K562 (cell line): ENCODE results near the gene IPO8. TPM values are rescaled to one million over a fixed set of nuclear protein-coding genes. Genes with fewer than 3 reads are reported as not detected.

Source experiments
- ATAC-seq: fragments of 200-7000 bp; cut with Tn5 transposase; 3 replicates; pipeline ENCODE4 v1.9.1; 2020; ENCODE audit warnings: moderate library complexity
- BruUV-seq: library from RNA; stranded (reverse); fragments of 400-500 nt; replicated peaks from 2 replicates; lab custom pipeline; 2021; lab: Mats Ljungman, UMichigan
- CTCF ChIA-PET: fragments of 300-600 bp; formaldehyde crosslinking; extraction: SDS; loops from one replicate; lab custom pipeline; 2021; ENCODE audit warnings: low intra/inter-chr PET ratio; lab: Yijun Ruan, JAX
- POLR2A ChIA-PET: fragments of 300-600, 350-650 bp; sonication (Branson Sonifier 250); formaldehyde crosslinking; extraction: SDS; loops from one replicate; lab custom pipeline; 2021; ENCODE audit warnings: antibody characterized with exemption, inconsistent platforms; lab: Yijun Ruan, JAX
- DNase-seq, 4 experiments: peaks; one replicate each; pipeline versions ENCODE4 v3.0.0 to v3.0.0-alpha.2; 2011 to 2018; ENCODE audit warnings: low spot score in 3 of 4, mixed read lengths in 3 of 4; ENCODE audit errors: extremely low read depth in 1 of 4
- FAIRE-seq: peaks from 2 replicates; lab custom pipeline; 2011; peaks lifted over from hg19 to GRCh38; lab: Jason Lieb, UNC
- H2AFZ ChIP-seq: 2 replicates; pipeline ENCODE4 v1.6.0; 2011; ENCODE audit warnings: low read depth, low read length, control low read depth, inconsistent platforms
- H3K27ac ChIP-seq: fragments of 200-600 bp; 3 replicates; pipeline ENCODE4 v1.8.0; 2011; ENCODE audit warnings: low read depth, mild to moderate bottlenecking, control low read depth, inconsistent platforms, low read length, moderate library complexity, mixed read lengths; ENCODE audit errors: extremely low read depth
- H3K27me3 ChIP-seq, 2 experiments: fragments of 300-600 bp in 1 of 2; 2 replicates in 1 of 2; 3 replicates in 1 of 2; pipeline versions ENCODE4 v1.6.0 to v1.8.0; 2011; ENCODE audit warnings: inconsistent platforms in 2 of 2, low read length in 2 of 2, mild to moderate bottlenecking in 1 of 2, mixed read lengths in 1 of 2, moderate library complexity in 1 of 2; ENCODE audit not compliant: control insufficient read depth in 2 of 2, insufficient read depth in 2 of 2
- H3K36me3 ChIP-seq: fragments of 300-600 bp; 3 replicates; pipeline ENCODE4 v1.8.0; 2011; ENCODE audit warnings: mild to moderate bottlenecking, low read length, inconsistent platforms; ENCODE audit not compliant: control insufficient read depth, insufficient read depth
- H3K4me1 ChIP-seq, 2 experiments: fragments of 200-600 bp in 1 of 2; replicated peaks in 1 of 2; 2 replicates in 1 of 2; 3 replicates in 1 of 2; pipeline versions ENCODE4 v1.5.1 to v1.8.0; 2011; ENCODE audit warnings: inconsistent platforms in 2 of 2, low read length in 2 of 2, mild to moderate bottlenecking in 1 of 2, mixed read lengths in 1 of 2, moderate library complexity in 1 of 2; ENCODE audit not compliant: control insufficient read depth in 2 of 2, insufficient read depth in 2 of 2
- H3K4me2 ChIP-seq: 2 replicates; pipeline ENCODE4 v1.6.1; 2011; ENCODE audit warnings: low read length, control low read depth, inconsistent platforms, mixed read lengths; ENCODE audit not compliant: insufficient read depth
- H3K4me3 ChIP-seq: fragments of 200-600 bp; sonication (generic), shearing (Covaris generic); 2 replicates; pipeline ENCODE4 v1.5.1; 2016; ENCODE audit warnings: control low read depth, inconsistent platforms
- H3K79me2 ChIP-seq: fragments of 200-600 bp; 3 replicates; pipeline ENCODE4 v1.8.0; 2011; ENCODE audit warnings: low read length, inconsistent platforms; ENCODE audit not compliant: control insufficient read depth, insufficient read depth
- H3K9ac ChIP-seq, 2 experiments: 2 replicates each; pipeline versions ENCODE4 v1.6.0 to v1.6.1; 2011; ENCODE audit warnings: low read depth in 2 of 2, low read length in 2 of 2, control low read depth in 1 of 2, inconsistent platforms in 1 of 2, mild to moderate bottlenecking in 1 of 2, mixed read lengths in 1 of 2; ENCODE audit not compliant: insufficient read depth in 1 of 2
- H3K9me1 ChIP-seq: one replicate; pipeline ENCODE4 v1.6.0; 2011; ENCODE audit warnings: inconsistent platforms, mild to moderate bottlenecking, low read length, moderate library complexity; ENCODE audit not compliant: control insufficient read depth, insufficient read depth
- H3K9me3 ChIP-seq: replicated peaks from 2 replicates; pipeline ENCODE4 v1.5.1; 2011; ENCODE audit warnings: low read depth, low read length, inconsistent platforms; ENCODE audit not compliant: control insufficient read depth, insufficient read depth
- H4K20me1 ChIP-seq: replicated peaks from 2 replicates; pipeline ENCODE4 v1.6.1; 2011; ENCODE audit warnings: low read length, inconsistent platforms, mixed read lengths; ENCODE audit not compliant: control insufficient read depth, insufficient read depth
- ARHGAP35 ChIP-seq: fragments of 450-650 bp; IDR thresholded peaks from 2 replicates; pipeline ENCODE4 v1.6.1; 2018; ENCODE audit not compliant: partially characterized antibody
- DPF2 ChIP-seq: fragments of 450-650 bp; IDR thresholded peaks from 2 replicates; pipeline ENCODE4 v1.6.1; 2016
- KLF6 ChIP-seq: fragments of 250-450 bp; sonication (Bioruptor Pico); IDR thresholded peaks from 2 replicates; pipeline ENCODE4 v1.4.0; 2020; ENCODE audit warnings: mild to moderate bottlenecking, moderate library complexity, borderline replicate concordance
- LEF1 ChIP-seq: fragments of 450-650 bp; IDR thresholded peaks from 2 replicates; pipeline ENCODE4 v1.6.1; 2016; ENCODE audit warnings: mild to moderate bottlenecking
- NCOA6 ChIP-seq: fragments of 450-650 bp; IDR thresholded peaks from 2 replicates; pipeline ENCODE4 v1.6.1; 2017; ENCODE audit warnings: mild to moderate bottlenecking
- POLR3A ChIP-seq: IDR thresholded peaks from 2 replicates; pipeline ENCODE4 v1.6.1; 2011; ENCODE audit warnings: borderline replicate concordance, mild to moderate bottlenecking, moderate library complexity; ENCODE audit not compliant: insufficient read length, insufficient read depth; ENCODE audit errors: extremely low read depth
- SLC30A9 ChIP-seq: fragments of 250-450 bp; sonication (Bioruptor Pico); IDR thresholded peaks from 2 replicates; pipeline ENCODE4 v1.8.0; 2022; ENCODE audit warnings: mild to moderate bottlenecking, moderate library complexity
- SMARCC2 ChIP-seq: fragments of 450-650 bp; IDR thresholded peaks from 2 replicates; pipeline ENCODE4 v1.6.1; 2017; ENCODE audit warnings: antibody characterized with exemption, moderate library complexity, mild to moderate bottlenecking, low read depth
- TAF7 ChIP-seq: fragments of 450-650 bp; IDR thresholded peaks from 2 replicates; pipeline ENCODE4 v1.6.1; 2016; ENCODE audit warnings: missing genetic modification characterization, missing compliant biosample characterization
- TEAD4 ChIP-seq, 2 experiments: sonication (generic) in 1 of 2; formaldehyde crosslinking in 1 of 2; IDR thresholded peaks; 2 replicates each; pipeline versions ENCODE4 v1.6.1 to v1.8.0; 2012 to 2022; ENCODE audit warnings: borderline replicate concordance in 1 of 2, inconsistent platforms in 1 of 2, low read length in 1 of 2, mild to moderate bottlenecking in 1 of 2, missing genetic modification reagents in 1 of 2
- TRIM28 ChIP-seq: fragments of 450-650 bp; IDR thresholded peaks from 2 replicates; pipeline ENCODE4 v1.6.1; 2017
- ZNF121 ChIP-seq: sonication (generic); formaldehyde crosslinking; conservative IDR thresholded peaks from 2 replicates; pipeline ENCODE4 v1.8.0; 2022; ENCODE audit warnings: missing genetic modification reagents
- ZNF134 ChIP-seq: fragments of 250-450 bp; sonication (Bioruptor Pico); conservative IDR thresholded peaks from 2 replicates; pipeline ENCODE4 v1.4.0; 2020
- ZNF766 ChIP-seq: fragments of 200-800 bp; sonication (Bioruptor generic); conservative IDR thresholded peaks from 2 replicates; pipeline ENCODE4 v1.6.1; 2016; ENCODE audit warnings: missing genetic modification characterization, missing compliant biosample characterization
- WGBS: fragments of 100-300 bp; shearing (Covaris generic); methylation state at CpG from one replicate; pipeline ENCODE4 v1.1.6; 2016; ENCODE audit warnings: low coverage, mixed read lengths; ENCODE audit not compliant: insufficient coverage; ENCODE audit errors: missing lambda C conversion rate; 5-methylcytosine and 5-hydroxymethylcytosine counted together
- in situ Hi-C: fragments of 300-500 bp; cut with MboI; formaldehyde crosslinking; loops from 4 replicates; pipeline ENCODE4 v1.15.0; 2018; ENCODE audit warnings: inconsistent platforms, mixed read lengths
- intact Hi-C: fragments of 100-400 bp; cut with micrococcal nuclease; formaldehyde crosslinking; loops from 2 replicates; pipeline ENCODE4 v1.14.2; 2022
- polyA plus RNA-seq, 8 experiments: library from polyadenylated mRNA; depleted of rRNA in 4 of 8; stranded (reverse) in 5 of 8; unstranded in 3 of 8; fragments of >200 nt; fragmentation: Nextera tagmentation in 2 of 8; fragmentation: Illumina TruSeq in 1 of 8; extraction: Ambion mirVana in 2 of 8; extraction: Trizol in 1 of 8; gene quantifications; 2 replicates each; pipeline versions ENCODE4 v1.2.1 to v1.2.3, GENCODE V29; 2011 to 2014; ENCODE audit warnings: inconsistent platforms in 1 of 8, missing spikeins in 1 of 8
- total RNA-seq, 7 experiments: library from RNA; depleted of rRNA in 6 of 7; stranded (reverse); fragments of >200 nt in 6 of 7; fragmentation: Illumina TruSeq in 2 of 7; extraction: Trizol in 2 of 7; gene quantifications; 2 replicates each; pipeline versions ENCODE4 v1.2.1 to v1.2.3, GENCODE V29; 2011 to 2021; ENCODE audit warnings: low replicate concordance in 1 of 7
- TF ChIP-seq, protein P1 (sequence below): fragments of 450-650 bp; conservative IDR thresholded peaks from 2 replicates; pipeline ENCODE4 v1.6.1; 2016; ENCODE audit warnings: missing genetic modification characterization, low read depth, mild to moderate bottlenecking, control low read depth, missing compliant biosample characterization
- TF ChIP-seq, protein P2 (sequence below): fragments of 450-650 bp; IDR thresholded peaks from 2 replicates; pipeline ENCODE4 v1.6.1; 2017; ENCODE audit warnings: antibody characterized with exemption

IPO8 gene
- total and polyA plus RNA-seq, 9 of the 15 experiments (the other 6 are each of a cell fraction or from before 2014, with no cell fraction given), result 6.5 to 39.6 (median 24.7) TPM

GRCh38 chr12:30706476-30706875 lies 10.8 kb upstream of the IPO8 start:
- ChIA-PET POLR2A (interaction anchor here (1.9 kb wide), 1 partner anchor 11 kb away, joined by 4 read pairs; the partner anchor contains the start of gene IPO8), CTCF (no interaction called here)
- no peaks in the 10 kb centered on the region for H3K79me2 ChIP-seq
- no peak overlapping the region for H3K9ac ChIP-seq
- in situ Hi-C loops (no loop called here), intact Hi-C loops (no loop called here)
- WGBS, result 69% methylated on average over 2 of the region's 2 CpGs
- no peak for TF ChIP-seq ZNF766 (CRISPR knock-in tag)
- no peak for TF ChIP-seq TAF7 (tag)
- TF ChIP-seq KLF6 (CRISPR knock-in tag), result no peak
- no peak for TF ChIP-seq ARHGAP35
- no peak for TF ChIP-seq POLR3A
- no peak for TF ChIP-seq TRIM28
- no peak for TF ChIP-seq NCOA6
- TF ChIP-seq SLC30A9, result no peak
- no peak for TF ChIP-seq ZNF121 (CRISPR knock-in tag)
- TF ChIP-seq SMARCC2, result no peak
- no peak for TF ChIP-seq ZNF134 (CRISPR knock-in tag)
- TF ChIP-seq, protein P1, sequence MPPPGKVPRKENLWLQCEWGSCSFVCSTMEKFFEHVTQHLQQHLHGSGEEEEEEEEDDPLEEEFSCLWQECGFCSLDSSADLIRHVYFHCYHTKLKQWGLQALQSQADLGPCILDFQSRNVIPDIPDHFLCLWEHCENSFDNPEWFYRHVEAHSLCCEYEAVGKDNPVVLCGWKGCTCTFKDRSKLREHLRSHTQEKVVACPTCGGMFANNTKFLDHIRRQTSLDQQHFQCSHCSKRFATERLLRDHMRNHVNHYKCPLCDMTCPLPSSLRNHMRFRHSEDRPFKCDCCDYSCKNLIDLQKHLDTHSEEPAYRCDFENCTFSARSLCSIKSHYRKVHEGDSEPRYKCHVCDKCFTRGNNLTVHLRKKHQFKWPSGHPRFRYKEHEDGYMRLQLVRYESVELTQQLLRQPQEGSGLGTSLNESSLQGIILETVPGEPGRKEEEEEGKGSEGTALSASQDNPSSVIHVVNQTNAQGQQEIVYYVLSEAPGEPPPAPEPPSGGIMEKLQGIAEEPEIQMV, result no peak
- no peak for TF ChIP-seq DPF2
- no peak for TF ChIP-seq LEF1
- TF ChIP-seq, protein P2, sequence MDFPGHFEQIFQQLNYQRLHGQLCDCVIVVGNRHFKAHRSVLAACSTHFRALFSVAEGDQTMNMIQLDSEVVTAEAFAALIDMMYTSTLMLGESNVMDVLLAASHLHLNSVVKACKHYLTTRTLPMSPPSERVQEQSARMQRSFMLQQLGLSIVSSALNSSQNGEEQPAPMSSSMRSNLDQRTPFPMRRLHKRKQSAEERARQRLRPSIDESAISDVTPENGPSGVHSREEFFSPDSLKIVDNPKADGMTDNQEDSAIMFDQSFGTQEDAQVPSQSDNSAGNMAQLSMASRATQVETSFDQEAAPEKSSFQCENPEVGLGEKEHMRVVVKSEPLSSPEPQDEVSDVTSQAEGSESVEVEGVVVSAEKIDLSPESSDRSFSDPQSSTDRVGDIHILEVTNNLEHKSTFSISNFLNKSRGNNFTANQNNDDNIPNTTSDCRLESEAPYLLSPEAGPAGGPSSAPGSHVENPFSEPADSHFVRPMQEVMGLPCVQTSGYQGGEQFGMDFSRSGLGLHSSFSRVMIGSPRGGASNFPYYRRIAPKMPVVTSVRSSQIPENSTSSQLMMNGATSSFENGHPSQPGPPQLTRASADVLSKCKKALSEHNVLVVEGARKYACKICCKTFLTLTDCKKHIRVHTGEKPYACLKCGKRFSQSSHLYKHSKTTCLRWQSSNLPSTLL, result no peak
- no peak for TF ChIP-seq TEAD4 (IDR thresholded peaks at IDR 0.05; ENCODE audit: low read length)
- TF ChIP-seq TEAD4 (CRISPR knock-in tag; IDR thresholded peaks at IDR 0.05; ENCODE audit: borderline replicate concordance), result no peak
- BruUV-seq, result no TSS peak
- DNase-seq, result no peak
- H3K27ac ChIP-seq, result no peak overlapping the region
- no peaks in the 10 kb centered on the region for H3K4me1 ChIP-seq
- no peak for ATAC-seq
- H4K20me1 ChIP-seq, result no peaks in the 10 kb centered on the region
- no peaks in the 10 kb centered on the region for H3K9me1 ChIP-seq
- FAIRE-seq, result no peak
- H2AFZ ChIP-seq, result no peak overlapping the region
- H3K36me3 ChIP-seq, result peaks cover 6% of the 10 kb centered on the region; the same call in 1 of the 3 replicates
- H3K9me3 ChIP-seq, result no peaks in the 10 kb centered on the region
- H3K4me3 ChIP-seq, result no peak overlapping the region
- H3K27me3 ChIP-seq, result no peaks in the 10 kb centered on the region
- no peak overlapping the region for H3K4me2 ChIP-seq
